GM19043 (cell line): Measurements from ENCODE around the gene ECE2.
"Not testable (repeated sequence)": the region's sequence is repeated elsewhere in the genome, so short reads cannot be mapped to it uniquely, and the experiment has no call there.

ENCODE experiments used
- ATAC-seq: cut with Tn5 transposase; IDR thresholded peaks from one replicate; pipeline ENCODE4 v1.9.1; 2021; ENCODE audit warnings: low read depth; ENCODE audit not compliant: unreplicated experiment

Gene ECE2

GRCh38 chr3:184333700-184334099, 57.9 kb downstream of the ECE2 start:
- no peak for ATAC-seq

GRCh38 chr3:184334470-184335158, 58.8 kb downstream of the ECE2 start:
- no peak for ATAC-seq

GRCh38 chr3:184335291-184335660, 59.5 kb downstream of the ECE2 start:
- ATAC-seq = no peak

- peak; percentile 78 for ATAC-seq
Observed at GRCh38 chr3:184335661-184336546, 60.1 kb downstream of the ECE2 start.

GRCh38 chr3:184336547-184337398, 61.0 kb downstream of the ECE2 start:
- ATAC-seq = no peak

GRCh38 chr3:184337399-184337714, 61.5 kb downstream of the ECE2 start, which contains the start of gene FAM131A:
TSS of gene FAM131A (plus strand) at chr3:184337600. CDS start at chr3:184337631, 31 bp downstream.
- ATAC-seq = no peak

- no peak for ATAC-seq
Observed at GRCh38 chr3:184337981-184338380, 62.2 kb downstream of the ECE2 start.

- no peak for ATAC-seq
Observed at GRCh38 chr3:184338511-184338945, 62.7 kb downstream of the ECE2 start.

GRCh38 chr3:184339001-184339400, 63.2 kb downstream of the ECE2 start:
- no peak for ATAC-seq

GRCh38 chr3:184339451-184340135, 63.8 kb downstream of the ECE2 start:
- ATAC-seq = not testable (repeated sequence)

GRCh38 chr3:184341925-184342324, 66.1 kb downstream of the ECE2 start:
- ATAC-seq = no peak
